Esophagus muscularis mucosa (tissue), 4 donors: ENCODE data around the gene FLACC1. TPM values are rescaled to one million over a fixed set of nuclear protein-coding genes. Genes with fewer than 3 reads are reported as not detected.
"Not testable (repeated sequence)": the region's sequence is repeated elsewhere in the genome, so short reads cannot be mapped to it uniquely, and the experiment has no call there.

Experiments used
- DNase-seq: peaks from one replicate; pipeline ENCODE4 v3.0.0-alpha.2; 2017; ENCODE audit errors: extremely low spot score
- H3K27ac ChIP-seq, 4 donors: fragments of 200-600 bp; sonication (generic); replicated peaks in 1 of 4; 1 replicate in 3 of 4; 2 replicates in 1 of 4; pipeline ENCODE4 v1.5.1; 2016 to 2019; ENCODE audit warnings: mild to moderate bottlenecking in 1 of 4
- H3K27me3 ChIP-seq, 4 donors: fragments of 200-600 bp; sonication (generic); one replicate each; pipeline versions ENCODE4 v1.5.1 to v1.6.0; 2016 to 2019
- H3K36me3 ChIP-seq, 4 donors: fragments of 200-600 bp; sonication (generic); one replicate each; pipeline ENCODE4 v1.5.1; 2016 to 2019
- H3K4me1 ChIP-seq, 4 donors: fragments of 200-600 bp; sonication (generic); one replicate each; pipeline ENCODE4 v1.5.1; 2016 to 2019
- H3K4me3 ChIP-seq, 4 donors: fragments of 200-600 bp; sonication (generic); 1 replicate in 2 of 4; 2 replicates in 2 of 4; pipeline ENCODE4 v1.5.1; 2016 to 2019; ENCODE audit warnings: mild to moderate bottlenecking in 4 of 4, moderate library complexity in 1 of 4
- H3K9me3 ChIP-seq, 4 donors: fragments of 200-600 bp; sonication (generic); 1 replicate in 3 of 4; 2 replicates in 1 of 4; pipeline ENCODE4 v1.5.1; 2016 to 2019
- CTCF ChIP-seq, 3 experiments: fragments of 200-600 bp in 2 of 3; fragments of 450-650 bp in 1 of 3; sonication (generic) in 2 of 3; IDR thresholded peaks; one replicate each; pipeline ENCODE4 v1.5.1; 2017 to 2019; ENCODE audit warnings: antibody characterized with exemption in 3 of 3, mild to moderate bottlenecking in 2 of 3, moderate library complexity in 1 of 3
- EP300 ChIP-seq: sonication (generic); formaldehyde crosslinking; IDR thresholded peaks from one replicate; pipeline ENCODE4 v1.6.1; 2017; ENCODE audit warnings: antibody characterized with exemption
- POLR2A ChIP-seq: fragments of 450-650 bp; IDR thresholded peaks from one replicate; pipeline ENCODE4 v1.6.1; 2017; ENCODE audit warnings: antibody characterized with exemption, moderate library complexity, mild to moderate bottlenecking, low read depth
- POLR2AphosphoS5 ChIP-seq, 2 donors: sonication (generic); formaldehyde crosslinking; IDR thresholded peaks; one replicate each; pipeline ENCODE4 v1.6.1; 2017; ENCODE audit warnings: antibody characterized with exemption in 2 of 2
- WGBS: methylation state at CpG from one replicate; pipeline ENCODE4 v1.1.5; 2018; 5-methylcytosine and 5-hydroxymethylcytosine counted together
- intact Hi-C: fragments of 100-400 bp; cut with DNase I; formaldehyde crosslinking; loops from one replicate; pipeline ENCODE4 v1.15.1; 2023
- total RNA-seq, 4 donors: library from RNA; depleted of rRNA; stranded (reverse); fragments of >200 nt; gene quantifications; one replicate each; pipeline versions ENCODE4 v1.1.0 to v1.2.1, GENCODE V29; 2016

FLACC1 gene
- total RNA-seq, 4 donors from 2014 or later = 1.2 to 5.1 (median 4.2) TPM

- 43% methylated on average over 2 of the region's 2 CpGs for WGBS
- intact Hi-C loops = no loop called here
- Histone ChIP-seq H3K36me3 (peaks cover 0 to 12% (median 7%) of the 10 kb centered on the region in 4 donors), H3K4me1 (no peaks in the 10 kb centered on the region), H3K27me3 (no peaks in the 10 kb centered on the region), H3K4me3 (no peak overlapping the region), H3K9me3 (peaks cover 0 to 28% (median 17%) of the 10 kb centered on the region in 4 donors), H3K27ac (no peak overlapping the region)
- TF ChIP-seq CTCF (IDR thresholded peaks at IDR 0.05) (no peak), POLR2AphosphoS5 (IDR thresholded peaks at IDR 0.05) (no peak), EP300 (no peak), POLR2A (no peak)
- DNase-seq = no peak
Observed at GRCh38 chr2:201319511-201319910, 37.6 kb downstream of the FLACC1 start.

DNA sequence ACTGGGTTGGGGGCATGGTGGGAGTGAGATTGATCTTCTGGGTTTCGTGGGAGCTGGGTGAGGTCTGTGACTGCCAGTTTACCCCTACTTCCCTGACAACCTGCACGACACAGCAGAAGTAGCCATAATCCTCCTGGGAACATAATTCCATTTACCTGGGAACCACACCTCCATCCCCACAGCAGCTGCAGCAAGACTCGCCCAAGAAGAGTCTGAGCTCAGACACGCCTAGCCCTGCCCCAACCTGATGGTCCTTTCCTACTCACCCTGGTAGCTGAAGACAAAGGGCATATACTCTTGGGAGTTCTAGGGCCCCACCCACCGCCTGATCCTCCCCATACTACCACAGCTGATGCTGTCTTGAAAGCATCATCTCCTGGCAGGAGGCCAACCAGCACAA, 43.8 kb downstream of the FLACC1 start:
- intact Hi-C loops = no loop called here
- H3K27ac ChIP-seq = no peak overlapping the region
- H3K27me3 ChIP-seq = no peaks in the 10 kb centered on the region
- no peak for DNase-seq
- peaks cover 5 to 14% (median 10%) of the 10 kb centered on the region in 4 donors for H3K36me3 ChIP-seq
- WGBS = 98% methylated on average over 5 of the region's 5 CpGs
- no peak overlapping the region for H3K4me3 ChIP-seq
- H3K4me1 ChIP-seq = no peaks in the 10 kb centered on the region
- TF ChIP-seq CTCF (IDR thresholded peaks at IDR 0.05) = no peak
- no peak for TF ChIP-seq POLR2AphosphoS5 (IDR thresholded peaks at IDR 0.05)
- TF ChIP-seq EP300 = no peak
- TF ChIP-seq POLR2A = no peak
- peaks cover 0 to 8% (median 0%) of the 10 kb centered on the region in 4 donors for H3K9me3 ChIP-seq

DNA sequence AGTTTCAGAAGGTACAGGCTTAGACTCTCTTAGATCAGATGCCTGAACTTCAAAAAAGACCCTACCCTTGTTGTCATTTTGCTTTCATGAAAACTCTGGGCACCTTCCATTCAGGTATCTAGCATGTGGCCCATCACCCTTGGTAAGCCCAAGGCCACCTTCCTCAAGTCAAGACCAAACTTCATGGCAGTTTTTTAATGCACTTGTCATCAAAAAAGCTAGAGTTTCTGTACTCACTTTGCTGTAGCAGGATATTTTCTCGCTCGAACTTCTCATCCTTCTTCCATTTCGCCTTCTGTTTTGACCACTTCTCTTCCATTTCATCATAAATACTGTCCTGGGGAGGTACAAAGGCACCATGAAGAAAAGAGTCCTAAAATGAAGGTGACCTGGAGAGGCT, 48.2 kb downstream of the FLACC1 start:
- no peaks in the 10 kb centered on the region for H3K27me3 ChIP-seq
- TF ChIP-seq EP300 (no peak), CTCF (IDR thresholded peaks at IDR 0.05) (no peak), POLR2AphosphoS5 (IDR thresholded peaks at IDR 0.05) (no peak), POLR2A (no peak)
- intact Hi-C loops = no loop called here
- no peak overlapping the region for H3K4me3 ChIP-seq
- peaks cover 0 to 33% (median 21%) of the 10 kb centered on the region in 4 donors for H3K36me3 ChIP-seq
- no peaks in the 10 kb centered on the region for H3K4me1 ChIP-seq
- no peak overlapping the region for H3K27ac ChIP-seq
- no peak for DNase-seq
- no peaks in the 10 kb centered on the region for H3K9me3 ChIP-seq
- WGBS = 97% methylated on average over 3 of the region's 3 CpGs

DNA sequence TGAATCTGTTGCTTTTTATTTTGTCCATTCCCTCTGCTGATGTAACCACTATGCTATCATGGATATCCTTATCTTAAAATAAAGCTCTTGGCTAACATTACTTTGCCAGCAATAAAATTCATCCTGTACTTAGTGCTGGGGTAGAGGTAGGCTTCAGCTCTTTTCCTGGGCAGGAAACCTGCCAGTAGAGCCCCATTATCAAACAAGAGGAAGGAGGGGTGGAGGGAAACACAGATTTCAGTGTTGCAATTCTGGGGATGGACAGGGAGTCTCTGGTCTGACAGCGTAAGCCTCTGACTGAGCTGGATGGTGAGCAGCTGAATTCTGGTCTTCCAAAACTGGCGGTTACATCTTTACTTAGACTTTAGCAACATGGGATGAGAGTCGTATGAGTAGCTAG, 49.3 kb downstream of the FLACC1 start:
- whole genome bisulfite sequencing = 96% methylated on average over 3 of the region's 3 CpGs

GRCh38 chr2:201299929-201300328, 57.2 kb downstream of the FLACC1 start:
- intact Hi-C loops, H3K4me3 ChIP-seq: not testable (repeated sequence)
- 96% methylated on average over 11 of the region's 11 CpGs for WGBS

More for the DNA sequence above, 49.3 kb downstream of the FLACC1 start:
- Histone ChIP-seq H3K27ac (no peak overlapping the region), H3K9me3 (no peaks in the 10 kb centered on the region), H3K4me1 (no peaks in the 10 kb centered on the region), H3K4me3 (no peak overlapping the region), H3K36me3 (peaks cover 0 to 30% (median 20%) of the 10 kb centered on the region in 4 donors), H3K27me3 (no peaks in the 10 kb centered on the region)
- no peak for DNase-seq
- no peak for TF ChIP-seq EP300
- TF ChIP-seq CTCF (IDR thresholded peaks at IDR 0.05) = no peak
- no peak for TF ChIP-seq POLR2AphosphoS5 (IDR thresholded peaks at IDR 0.05)
- no peak for TF ChIP-seq POLR2A
- intact Hi-C loops = no loop called here

More at GRCh38 chr2:201299929-201300328, 57.2 kb downstream of the FLACC1 start:
- H3K27ac ChIP-seq, H3K9me3 ChIP-seq, H3K27me3 ChIP-seq, H3K4me1 ChIP-seq, DNase-seq: not testable (repeated sequence)
- peaks cover 0 to 24% (median 14%) of the 10 kb centered on the region in 4 donors for H3K36me3 ChIP-seq
